HG03442 (cell line): ENCODE measurements around the gene C2orf42.
"Not testable (repeated sequence)": the region's sequence is repeated elsewhere in the genome, so short reads cannot be mapped to it uniquely, and the experiment has no call there.

ENCODE experiments used
- ATAC-seq: cut with Tn5 transposase; IDR thresholded peaks from one replicate; pipeline ENCODE4 v1.9.1; 2021; ENCODE audit warnings: mild to moderate bottlenecking, moderate library complexity; ENCODE audit not compliant: unreplicated experiment

The C2orf42 gene

DNA sequence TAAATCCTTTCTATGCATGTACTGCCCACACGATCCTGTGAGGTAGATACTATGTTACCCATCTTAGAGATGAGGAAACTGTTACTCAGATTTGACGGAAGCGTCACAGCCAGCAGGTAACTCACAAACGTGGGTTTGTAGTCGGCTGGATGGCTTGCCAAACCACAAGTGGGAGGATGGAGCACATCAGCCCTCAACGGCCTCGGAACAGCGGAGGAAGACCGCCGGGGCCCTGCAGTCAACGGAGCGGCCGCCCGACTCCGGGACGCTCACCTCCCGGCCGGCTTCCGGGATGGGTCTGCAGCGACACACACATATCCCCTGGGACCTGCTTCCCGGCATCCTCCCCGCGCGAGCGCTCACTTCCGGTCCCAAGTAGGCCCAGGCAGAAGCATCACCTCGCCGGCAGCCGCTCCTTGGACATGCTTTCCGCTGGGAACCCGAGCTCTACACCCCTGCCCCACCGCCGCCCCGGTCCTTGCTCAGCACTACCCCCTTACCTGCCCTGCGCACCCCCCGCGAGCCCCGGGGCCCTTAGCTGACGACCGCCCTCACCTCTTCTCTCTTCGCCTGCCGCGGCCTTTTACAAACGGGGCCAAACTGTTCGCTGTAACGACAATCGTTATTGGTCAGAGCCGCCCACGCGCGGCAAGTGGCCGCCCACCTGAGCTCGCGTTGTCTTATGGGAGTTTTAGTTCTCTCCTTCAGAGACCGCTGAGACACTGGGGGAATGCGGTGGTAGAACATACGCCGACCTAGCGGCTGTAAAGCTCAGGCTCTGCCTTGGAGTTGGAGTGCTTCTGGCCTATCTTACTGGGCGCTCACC, at the start of gene C2orf42:
Gene C2orf42, minus strand, starts transcription at position 602 of the 826 bp plus-strand sequence. CDS start 9,034 bp downstream, outside the sequence.
- peak; percentile 81 for ATAC-seq

DNA sequence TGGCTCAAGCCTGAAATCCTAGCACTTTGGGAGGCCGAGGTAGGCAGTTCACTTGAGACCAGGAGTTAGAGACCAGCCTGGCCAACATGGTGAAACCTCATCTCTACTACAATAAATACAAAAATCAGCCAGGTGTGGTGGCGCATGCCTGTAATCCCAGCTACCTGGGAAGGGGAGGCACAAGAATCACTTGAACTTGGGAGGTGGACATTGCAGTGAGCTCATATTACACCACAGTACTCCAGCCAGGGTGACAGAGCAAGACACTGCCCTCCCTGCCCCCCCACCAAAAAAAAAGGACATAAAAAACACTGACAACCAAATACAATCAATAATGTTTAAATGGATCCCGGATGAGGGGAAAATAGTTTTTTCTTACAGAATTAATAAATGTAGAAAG, 49.8 kb upstream of the C2orf42 start:
- no peak for ATAC-seq

DNA sequence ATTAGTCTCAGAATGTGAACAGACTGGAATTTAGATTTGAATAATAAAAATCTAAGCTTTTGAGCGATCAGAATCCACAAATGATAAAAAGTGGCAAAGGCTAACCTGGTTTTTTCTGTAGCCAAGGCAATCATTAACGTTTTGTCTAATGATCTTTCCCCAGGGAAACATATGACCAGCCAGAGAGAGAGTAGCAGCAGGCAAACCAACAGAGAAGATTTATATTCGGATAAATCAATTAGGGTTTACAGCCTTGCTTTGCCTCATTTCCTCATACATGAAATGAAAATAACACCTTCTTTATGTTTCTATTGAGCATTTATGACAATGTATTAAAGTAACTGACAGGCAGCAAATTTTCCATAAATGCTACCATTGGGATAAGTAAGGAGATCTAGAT, 43.1 kb upstream of the C2orf42 start:
- no peak for ATAC-seq

DNA sequence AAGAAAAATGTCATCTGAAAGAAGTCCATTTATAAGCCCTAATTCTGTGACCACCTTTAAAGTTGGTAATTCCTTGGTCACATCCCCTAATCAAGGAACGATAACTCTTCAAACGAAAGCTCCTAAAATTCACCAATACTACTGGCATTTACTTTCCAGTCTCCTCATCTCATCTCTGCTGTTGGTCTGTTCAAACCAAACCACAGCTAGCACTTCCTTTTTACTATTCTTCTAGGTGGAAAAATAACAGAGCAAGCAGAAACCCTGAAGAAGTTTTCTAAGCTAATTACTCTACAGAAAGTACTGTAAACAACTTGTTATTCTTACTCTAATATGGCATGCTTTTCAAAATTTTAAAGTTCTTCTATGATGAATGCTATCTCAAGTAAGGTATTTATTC, 36.0 kb upstream of the C2orf42 start:
- ATAC-seq, result no peak

DNA sequence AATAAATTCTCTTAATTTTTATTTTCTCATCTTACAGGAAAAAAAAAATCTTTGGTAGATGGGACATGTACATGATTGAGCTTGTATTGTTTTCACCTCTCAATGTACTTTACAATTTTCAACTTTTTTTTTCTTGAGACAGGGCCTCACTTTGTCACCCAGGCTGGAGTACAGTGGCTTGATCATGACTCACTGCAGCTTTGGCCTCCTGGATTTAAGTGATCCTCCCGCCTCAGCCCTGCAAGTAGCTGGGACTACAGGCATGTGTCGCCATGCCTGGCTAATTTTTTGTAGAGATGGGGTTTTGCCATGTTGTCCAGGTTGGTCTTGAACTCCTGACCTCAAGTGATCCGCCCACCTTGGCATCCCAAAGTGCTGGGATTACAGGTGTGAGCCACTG, 32.5 kb upstream of the C2orf42 start:
- not testable (repeated sequence) for ATAC-seq

DNA sequence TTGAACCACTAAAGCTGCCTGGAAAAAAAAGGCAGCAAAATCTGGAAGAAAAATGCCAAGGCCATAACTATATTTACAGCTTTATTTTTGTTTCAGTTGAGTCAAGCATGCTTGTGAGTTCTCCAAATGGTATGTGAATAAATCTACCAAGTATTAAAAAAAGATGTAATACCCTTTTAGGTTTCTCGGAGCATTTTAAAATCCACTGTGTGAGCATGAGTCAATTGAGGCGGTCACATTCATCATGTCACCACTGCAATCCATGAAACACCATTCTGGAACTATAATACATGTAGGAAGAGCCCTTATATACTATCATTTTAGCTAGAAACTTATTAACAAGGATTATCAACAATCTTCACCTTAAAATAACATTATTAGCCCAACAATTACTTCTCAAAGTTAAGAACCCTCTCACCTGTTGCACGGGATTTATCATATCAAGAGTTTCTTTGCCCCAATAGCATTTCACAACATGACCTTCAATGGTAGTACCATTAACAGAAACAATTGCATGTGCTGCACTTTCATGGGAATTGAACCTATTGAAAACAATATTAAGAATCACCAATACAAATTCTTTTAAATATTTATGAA, 24.2 kb upstream of the C2orf42 start:
- ATAC-seq, result no peak

DNA sequence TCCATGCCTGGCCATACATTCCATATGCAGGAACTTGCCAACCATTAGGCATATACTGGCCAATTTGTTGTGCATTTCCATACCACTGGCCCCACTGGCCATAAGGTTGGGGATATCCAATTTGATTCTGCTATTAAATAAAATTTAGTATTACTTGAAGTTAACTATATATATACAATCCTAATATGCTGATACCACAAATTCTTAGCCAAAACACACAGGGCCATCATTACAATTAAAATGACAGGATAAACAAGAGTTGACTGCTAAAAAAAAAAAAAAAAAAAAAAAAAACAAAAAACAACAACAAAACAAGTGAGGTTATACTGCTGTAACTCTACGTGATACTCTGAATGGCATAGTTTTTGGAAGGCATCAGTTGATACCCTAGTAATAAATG, 23.5 kb upstream of the C2orf42 start:
- no peak for ATAC-seq

DNA sequence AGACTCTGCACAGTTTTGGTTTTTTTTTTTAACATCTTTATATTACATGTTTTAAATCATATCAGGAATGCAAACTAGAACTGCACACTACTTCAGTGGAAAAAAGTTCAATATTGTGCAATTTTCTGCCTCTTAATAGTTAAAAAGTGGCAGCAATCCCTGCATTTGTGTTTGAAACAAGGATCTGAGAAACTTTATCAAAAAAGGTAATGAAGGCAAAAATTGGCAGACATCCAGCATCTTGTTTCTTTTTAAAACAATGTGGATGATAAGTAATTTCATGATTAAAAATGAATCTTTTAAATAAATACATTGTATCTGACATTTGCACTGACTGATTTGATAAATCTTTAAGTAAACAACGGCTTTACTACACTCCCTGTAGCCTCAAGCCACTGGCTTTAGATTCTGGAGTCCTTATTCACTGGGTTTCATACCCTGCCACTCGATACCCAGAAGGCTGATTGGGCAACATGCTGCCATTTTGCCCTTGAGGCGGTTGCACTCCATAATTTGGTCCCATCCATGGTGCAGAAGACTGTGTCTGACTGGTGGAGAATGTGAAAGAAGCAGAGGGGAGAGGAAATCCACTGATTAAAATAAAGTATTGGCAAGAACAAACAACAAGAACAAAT, 21.6 kb upstream of the C2orf42 start:
- no peak for ATAC-seq

DNA sequence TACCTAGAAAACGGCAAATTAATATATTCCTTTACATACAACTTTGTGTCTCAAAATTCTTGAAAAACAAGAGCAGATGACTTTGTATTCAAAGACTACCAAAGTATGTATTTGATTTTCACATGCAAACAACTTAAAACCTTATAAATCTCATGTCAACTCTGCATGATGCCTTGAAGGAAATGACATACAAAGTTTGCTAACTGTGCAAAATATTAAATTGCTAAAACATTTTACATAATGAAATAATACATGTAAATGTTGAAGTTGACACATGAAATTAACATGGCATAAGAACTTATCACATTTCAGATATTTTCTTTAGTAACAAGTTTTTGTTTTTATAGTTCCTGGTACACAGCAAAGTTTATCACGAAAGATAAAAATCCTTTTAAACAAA, 20.8 kb upstream of the C2orf42 start:
- no peak for ATAC-seq

DNA sequence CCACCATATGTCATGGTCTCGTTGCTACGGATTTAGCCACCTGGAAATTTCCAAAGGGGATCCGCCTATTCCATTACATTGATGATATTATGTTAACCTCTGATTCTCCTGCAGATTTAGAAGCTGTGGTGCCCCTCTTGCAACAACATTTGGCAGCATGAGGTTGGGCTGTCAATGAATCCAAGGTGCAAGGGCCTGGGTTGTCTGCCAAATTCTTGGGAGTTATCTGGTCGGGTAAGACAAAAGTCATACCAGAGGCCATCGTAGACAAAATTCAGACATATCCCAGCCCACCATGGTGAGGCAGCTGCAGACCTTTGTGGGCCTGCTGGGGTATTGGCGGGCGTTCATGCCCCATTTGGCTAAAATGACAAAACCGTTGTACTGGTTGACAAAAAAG, 13.6 kb upstream of the C2orf42 start:
- no peak for ATAC-seq

DNA sequence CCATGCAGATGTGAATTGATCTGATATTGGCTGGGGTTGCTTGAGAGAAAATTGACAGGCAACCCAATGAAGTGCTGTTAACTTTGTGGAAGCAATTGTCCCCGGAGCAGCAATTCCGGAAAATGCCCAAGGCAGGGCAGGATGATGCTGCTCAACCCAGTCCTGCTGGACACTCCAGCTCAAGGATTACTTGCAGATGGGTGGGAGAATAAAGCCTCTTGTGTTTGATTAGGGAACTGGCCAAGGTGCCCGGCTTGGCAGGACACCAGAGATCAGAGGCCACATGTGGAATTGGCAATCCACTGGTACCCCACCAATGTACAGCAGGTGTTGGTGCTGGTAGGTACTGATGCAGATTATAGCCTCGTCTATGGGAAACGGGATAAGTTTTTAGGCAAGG, 12.3 kb upstream of the C2orf42 start:
- no peak for ATAC-seq

DNA sequence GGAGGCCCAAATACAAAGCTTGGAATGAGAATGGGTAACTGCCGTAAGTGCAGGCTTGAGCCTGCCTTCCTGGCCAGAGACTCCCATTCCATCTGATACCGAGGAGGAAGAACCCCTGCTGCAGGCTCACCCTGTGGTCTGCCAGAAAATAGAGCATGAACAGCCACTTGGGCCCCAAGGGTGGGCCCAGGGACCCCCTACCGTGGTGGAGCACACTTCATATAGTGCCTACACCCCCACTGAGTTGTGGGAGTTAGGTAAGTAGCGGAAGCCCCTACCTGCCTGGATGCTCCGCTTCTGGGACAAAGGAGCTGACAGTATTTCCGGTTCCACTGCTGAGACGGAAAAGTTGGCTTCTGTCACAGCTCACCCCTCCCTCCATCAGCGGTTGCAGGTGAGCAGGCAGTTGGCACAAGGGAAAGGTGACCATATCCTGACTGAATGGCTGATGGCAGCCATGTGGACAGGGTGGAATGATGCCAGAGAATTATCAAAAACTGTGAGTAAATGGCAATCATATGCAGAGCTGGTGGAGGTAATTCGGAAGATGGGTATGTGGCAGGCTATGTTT, 11.5 kb upstream of the C2orf42 start:
- ATAC-seq, result no peak

DNA sequence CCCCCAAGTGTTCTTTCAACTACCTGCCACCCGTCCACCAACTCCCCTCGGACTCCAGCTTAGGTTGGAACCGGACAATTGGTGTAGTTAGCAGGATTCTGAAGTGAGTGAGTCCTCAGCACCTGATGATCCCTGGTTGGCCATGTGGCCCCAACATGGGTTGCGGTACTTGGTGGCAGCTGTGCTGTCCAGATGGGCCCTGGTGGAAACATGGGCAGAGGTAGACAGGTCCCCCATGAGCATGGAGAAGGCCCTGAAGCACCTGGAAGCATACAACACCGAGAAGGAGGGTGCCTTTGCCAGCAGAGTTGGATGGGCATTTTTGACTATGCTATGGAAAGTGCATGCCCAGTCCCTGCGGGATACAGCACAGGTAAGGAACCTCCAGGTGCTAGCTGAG, 11.0 kb upstream of the C2orf42 start:
- ATAC-seq, result no peak

DNA sequence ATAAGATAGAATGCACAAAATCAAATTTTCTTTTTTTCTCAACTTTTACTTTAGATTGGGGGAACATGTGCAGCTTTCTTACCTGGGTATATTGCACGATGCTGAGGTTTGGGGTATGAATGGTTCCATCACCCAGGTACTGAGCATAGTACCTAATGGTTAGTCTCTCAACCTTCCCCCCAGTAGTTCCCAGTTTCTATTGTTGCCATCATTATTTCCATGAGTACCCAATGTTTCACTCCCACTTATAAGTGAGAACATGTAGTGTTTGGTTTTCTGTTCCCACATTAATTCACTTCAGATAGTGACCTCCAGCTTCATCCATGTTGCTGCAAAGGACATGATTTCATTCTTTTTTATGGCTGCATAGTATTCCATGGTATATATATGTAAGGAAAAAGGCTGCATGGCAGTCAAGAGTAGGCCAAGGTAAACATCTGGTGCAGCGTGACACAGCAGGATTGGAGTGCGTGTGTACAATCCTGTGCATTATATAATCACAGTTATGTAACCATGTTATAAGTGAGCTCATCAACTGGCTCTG, 10.5 kb upstream of the C2orf42 start:
- ATAC-seq, result no peak

DNA sequence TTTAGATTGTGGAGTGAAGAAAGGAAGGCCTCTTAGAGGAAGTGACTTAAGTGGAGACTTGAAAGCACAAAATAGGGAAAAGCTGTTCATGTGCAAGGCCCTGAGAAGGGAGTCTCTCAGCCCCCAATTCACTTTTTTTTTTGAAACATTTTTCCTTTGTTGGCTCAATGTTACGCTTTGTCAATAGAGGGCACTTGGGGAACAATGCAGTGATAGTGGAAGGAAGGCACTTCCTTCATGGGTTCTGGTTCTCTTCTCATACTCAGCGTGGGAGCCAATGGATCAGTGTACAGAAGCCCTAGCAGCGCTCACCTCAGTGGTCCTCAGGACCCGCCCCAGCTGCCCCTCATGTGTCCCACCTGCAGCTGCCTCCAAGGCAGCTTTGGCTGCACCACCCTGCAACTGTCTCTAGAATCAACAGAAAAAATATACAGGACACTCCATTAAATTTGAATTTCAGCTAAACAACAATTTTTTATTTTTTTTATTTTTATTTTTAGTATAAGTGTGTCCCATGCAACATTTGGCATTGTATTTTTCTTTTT, 8.6 kb upstream of the C2orf42 start:
- ATAC-seq, result no peak

DNA sequence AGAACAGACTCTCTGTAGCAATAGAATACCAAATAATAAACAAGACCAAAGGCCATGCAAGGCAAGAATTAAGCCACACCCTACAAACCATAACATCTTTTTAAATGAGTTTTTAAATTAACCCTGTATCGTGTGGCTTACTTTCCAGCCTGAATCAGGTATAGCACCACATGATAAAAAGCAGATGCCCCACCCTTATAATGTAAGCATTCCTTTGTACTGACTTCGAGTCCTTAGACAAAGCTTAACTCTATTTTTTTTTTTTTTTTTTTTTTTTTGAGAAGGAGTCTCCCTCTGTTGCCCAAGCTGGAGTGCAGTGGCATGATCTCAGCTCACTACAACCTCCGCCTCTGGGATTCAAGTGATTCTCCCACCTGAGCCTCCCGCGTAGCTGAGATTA, 1.7 kb upstream of the C2orf42 start:
- no peak for ATAC-seq

DNA sequence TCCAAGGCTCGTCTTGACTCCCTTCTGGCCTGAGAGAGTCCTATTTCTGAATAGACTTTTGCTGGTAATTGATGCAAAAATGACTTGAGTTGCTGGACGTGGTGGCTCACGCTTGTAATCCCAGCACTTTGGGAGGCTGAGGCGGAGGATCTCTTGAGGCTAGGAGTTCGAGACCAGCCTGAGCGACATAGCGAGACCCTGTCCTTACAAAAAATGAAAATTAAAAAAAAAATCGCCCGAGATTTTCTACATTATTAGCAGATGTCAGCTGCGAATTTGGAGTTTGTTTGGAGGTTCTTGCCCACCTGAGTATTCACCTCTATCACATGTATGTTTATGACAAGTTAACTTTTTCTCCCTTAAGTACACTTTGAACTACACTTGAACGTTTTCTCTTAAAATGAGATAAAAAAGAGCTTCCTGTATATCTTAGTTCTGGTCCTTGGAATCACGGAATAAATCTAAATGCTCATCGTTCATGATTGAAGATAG, 471 bp upstream of the C2orf42 start:
- ATAC-seq, result no peak

DNA sequence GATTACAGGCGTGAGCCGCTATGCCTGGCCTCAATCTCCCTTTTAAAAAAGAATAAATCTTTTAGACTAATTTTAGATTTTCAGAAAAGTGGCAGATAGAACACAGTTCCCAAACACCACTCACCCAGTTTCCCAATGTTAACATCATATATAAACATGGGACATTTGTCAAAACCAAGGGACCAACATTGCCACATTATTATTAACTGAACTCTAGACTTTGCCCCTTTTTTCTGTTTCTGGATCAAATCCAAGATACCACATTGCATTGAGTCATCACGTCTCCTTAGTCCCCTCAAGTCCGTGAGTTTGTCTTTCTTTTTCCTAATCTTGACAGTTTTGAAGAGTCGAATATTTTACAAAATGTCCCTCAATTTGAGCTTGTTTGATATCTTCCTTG, 2.4 kb downstream of the C2orf42 start:
- ATAC-seq, result no peak

DNA sequence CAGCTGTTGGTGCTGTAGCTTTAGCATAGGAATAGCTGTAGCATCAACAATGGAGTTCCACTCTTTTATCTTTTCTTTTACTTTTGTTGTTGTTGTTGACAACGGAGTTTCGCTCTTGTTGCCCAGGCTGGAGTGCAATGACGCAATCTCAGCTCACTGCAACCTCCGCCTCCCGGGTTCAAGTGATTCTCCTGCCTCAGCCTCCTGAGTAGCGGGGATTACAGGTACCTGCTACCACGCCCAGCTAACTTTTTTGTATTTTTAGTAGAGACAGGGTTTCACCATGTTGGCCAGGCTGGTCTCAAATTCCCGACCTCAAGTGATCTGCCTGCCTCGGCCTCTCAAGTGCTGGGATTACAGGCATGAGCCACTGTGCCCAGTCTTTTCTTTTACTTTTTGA, 3.6 kb downstream of the C2orf42 start:
- ATAC-seq, result not testable (repeated sequence)

DNA sequence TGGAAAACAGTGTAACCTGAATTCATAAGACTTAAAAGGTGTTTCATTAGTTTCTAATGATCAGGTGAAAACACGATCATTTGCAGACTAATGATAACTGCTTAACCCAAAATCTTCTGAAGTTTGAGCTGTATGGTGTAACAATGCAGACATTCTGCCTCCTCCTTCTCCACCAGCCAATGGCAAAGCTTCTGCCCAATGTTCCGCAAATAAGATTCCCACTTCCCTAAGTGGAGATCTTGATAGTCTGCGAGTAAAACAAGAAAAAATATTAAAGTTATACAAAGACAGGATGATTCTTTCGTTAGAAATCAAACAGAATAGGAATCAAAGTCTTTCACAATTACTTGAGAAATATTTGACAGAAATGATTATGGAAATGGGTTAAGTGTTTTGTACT, 8.1 kb downstream of the C2orf42 start:
- no peak for ATAC-seq

DNA sequence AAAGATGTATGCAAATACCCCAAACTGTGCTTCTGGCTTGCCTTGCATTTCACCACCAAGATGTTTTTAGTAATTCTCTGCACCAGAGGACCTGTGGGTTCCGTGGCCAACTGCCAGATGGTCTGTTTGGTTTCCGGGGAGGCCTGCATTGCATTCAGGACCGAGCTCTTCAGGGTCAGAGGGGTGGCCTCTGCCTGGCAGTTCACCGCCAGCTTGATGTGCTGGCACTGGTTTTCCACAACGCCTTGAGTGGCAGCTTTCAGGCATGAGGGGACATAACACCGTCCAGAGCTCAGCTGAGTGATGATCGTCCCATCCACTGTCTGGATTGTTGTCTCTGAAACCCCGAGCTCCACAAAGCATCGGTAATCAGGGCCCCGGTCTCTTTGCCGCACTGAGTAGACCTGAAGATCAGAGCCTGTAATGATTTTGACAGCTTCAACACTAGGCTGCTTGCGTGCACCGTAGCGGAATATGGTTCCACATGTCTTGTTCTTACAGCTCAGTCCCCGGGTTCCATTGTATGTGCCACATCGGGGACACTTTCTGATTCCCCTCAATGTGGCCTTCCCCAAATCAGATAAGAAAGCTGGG, 9.4 kb downstream of the C2orf42 start:
- peak; percentile 79 for ATAC-seq
